Rectal smooth muscle tissue (tissue), 1 donor: Measurements from ENCODE around the gene NRXN2.

Experiments used
- H3K27ac ChIP-seq: one replicate; pipeline ENCODE4 v1.7.0; 2013; ENCODE audit warnings: low read depth, low read length, inconsistent platforms
- H3K27me3 ChIP-seq: one replicate; pipeline ENCODE4 v1.7.0; 2013; ENCODE audit warnings: low read length; ENCODE audit not compliant: control insufficient read depth, insufficient read depth
- H3K36me3 ChIP-seq: one replicate; pipeline ENCODE4 v1.7.0; 2013; ENCODE audit warnings: low read length; ENCODE audit not compliant: control insufficient read depth, insufficient read depth
- H3K4me1 ChIP-seq: one replicate; pipeline ENCODE4 v1.7.0; 2013; ENCODE audit warnings: low read length; ENCODE audit not compliant: control insufficient read depth, insufficient read depth
- H3K4me3 ChIP-seq: one replicate; pipeline ENCODE4 v1.7.0; 2013; ENCODE audit warnings: low read length
- H3K9ac ChIP-seq: one replicate; pipeline ENCODE4 v1.7.0; 2013; ENCODE audit warnings: low read length

The NRXN2 gene

DNA sequence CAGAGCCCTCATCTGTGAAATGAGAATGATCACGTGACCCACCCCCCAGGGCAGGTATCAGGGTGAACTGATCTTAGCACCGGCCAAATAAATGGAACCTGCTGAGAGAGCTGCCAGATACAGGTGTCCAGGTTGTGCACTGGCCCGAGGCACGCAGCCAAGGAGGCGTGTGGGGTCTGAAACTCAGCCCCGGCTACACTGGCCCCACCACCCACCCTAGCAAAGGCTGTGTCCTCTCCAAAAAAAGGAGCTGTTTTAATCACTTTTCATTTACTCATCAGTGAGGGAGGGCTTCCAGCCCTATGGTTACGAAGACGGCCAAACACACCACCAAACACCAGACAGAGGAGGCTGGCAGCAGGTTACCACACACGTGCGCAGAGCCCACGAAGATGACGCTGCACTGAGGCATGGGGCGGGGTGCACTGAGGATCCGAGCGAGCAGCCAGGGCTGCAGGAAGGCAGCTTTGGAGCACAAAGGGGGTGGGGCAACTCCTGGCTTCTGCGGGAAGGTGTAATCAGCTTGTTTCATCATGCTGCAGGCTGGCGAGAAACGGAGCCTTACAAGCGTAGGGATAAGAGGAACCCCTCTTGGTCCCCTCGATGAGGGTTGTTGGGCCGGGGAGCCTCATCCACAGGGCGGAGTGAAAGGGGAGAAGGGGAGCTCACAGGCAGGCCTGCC is 151.4 kb downstream of the NRXN2 start:
- no peak overlapping the region for H3K9ac ChIP-seq
- H3K27ac ChIP-seq = no peak overlapping the region
- no peaks in the 10 kb centered on the region for H3K4me1 ChIP-seq
- no peaks in the 10 kb centered on the region for H3K36me3 ChIP-seq
- no peaks in the 10 kb centered on the region for H3K27me3 ChIP-seq
- no peak overlapping the region for H3K4me3 ChIP-seq

DNA sequence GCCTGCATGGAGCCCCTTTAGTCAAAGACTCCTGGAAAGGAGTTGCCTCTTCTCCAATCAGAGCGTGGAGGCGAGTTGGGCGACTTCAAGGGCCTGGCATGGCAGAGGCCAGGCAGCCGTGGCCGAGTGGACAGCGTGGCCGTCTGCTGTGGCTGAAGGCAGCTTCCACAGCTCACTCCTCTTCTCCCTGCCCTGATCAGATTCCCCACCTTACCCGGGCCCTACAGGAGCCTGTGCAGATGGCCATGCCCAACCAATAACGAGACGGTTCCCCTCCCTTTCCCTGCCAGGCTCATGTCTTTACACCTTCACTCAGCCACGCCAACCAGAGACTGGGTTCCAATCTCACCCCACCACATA is 152.0 kb downstream of the NRXN2 start:
- no peaks in the 10 kb centered on the region for H3K36me3 ChIP-seq
- H3K27me3 ChIP-seq = no peaks in the 10 kb centered on the region
- H3K9ac ChIP-seq = no peak overlapping the region
- H3K4me3 ChIP-seq = no peak overlapping the region
- no peaks in the 10 kb centered on the region for H3K4me1 ChIP-seq
- H3K27ac ChIP-seq = no peak overlapping the region

DNA sequence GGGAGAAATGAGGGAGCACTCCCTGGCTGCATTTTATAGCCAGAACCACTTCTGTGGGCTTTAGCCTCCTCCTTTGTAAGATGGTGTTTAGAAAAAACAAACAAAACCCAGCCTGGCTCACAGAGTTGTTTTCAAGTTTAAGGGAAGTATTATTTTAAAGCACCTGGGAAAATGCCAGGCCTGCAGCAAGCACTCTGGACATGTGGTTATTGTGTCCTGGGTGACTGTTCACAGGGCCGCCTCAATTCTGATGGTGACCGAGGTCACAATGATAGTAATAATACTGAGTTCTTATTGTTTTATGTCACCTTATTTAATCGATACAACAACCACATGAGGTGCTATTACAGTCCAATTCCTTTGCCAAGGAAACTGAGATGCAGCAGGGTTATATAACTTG is 152.7 kb downstream of the NRXN2 start:
- H3K4me3 ChIP-seq = no peak overlapping the region
- H3K4me1 ChIP-seq = no peaks in the 10 kb centered on the region
- no peaks in the 10 kb centered on the region for H3K36me3 ChIP-seq
- H3K27ac ChIP-seq = no peak overlapping the region
- H3K27me3 ChIP-seq = no peaks in the 10 kb centered on the region
- no peak overlapping the region for H3K9ac ChIP-seq

DNA sequence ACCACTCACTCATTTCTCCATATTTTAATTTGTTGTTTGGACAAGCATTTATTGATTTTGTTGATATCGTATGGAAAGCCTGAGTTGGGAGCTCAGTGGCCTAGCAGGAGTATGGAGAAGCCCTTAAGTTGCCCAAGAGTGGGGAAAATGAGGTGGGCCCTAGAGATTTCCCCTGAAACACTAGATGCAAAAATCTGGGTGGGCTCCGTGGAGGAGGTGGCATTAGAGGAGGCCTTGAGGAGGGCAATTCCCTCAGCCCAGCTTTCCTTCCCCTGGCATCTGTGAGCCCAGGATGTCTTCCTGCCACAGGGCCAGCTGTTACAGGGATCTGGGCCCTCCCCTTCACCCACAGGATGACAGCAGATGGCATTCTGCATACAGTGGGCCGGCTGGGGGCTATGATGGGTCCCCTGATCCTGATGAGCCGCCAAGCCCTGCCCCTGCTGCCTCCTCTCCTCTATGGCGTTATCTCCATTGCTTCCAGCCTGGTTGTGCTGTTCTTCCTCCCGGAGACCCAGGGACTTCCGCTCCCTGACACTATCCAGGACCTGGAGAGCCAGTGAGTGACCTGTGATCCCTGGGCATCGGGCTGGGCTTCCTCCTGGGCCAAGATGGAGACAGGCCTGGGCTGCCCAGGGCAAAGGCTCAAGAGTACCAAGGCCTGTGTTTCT is 153.6 kb downstream of the NRXN2 start:
- no peaks in the 10 kb centered on the region for H3K27me3 ChIP-seq
- H3K27ac ChIP-seq = no peak overlapping the region
- H3K9ac ChIP-seq = no peak overlapping the region
- no peaks in the 10 kb centered on the region for H3K4me1 ChIP-seq
- no peak overlapping the region for H3K4me3 ChIP-seq
- no peaks in the 10 kb centered on the region for H3K36me3 ChIP-seq

DNA sequence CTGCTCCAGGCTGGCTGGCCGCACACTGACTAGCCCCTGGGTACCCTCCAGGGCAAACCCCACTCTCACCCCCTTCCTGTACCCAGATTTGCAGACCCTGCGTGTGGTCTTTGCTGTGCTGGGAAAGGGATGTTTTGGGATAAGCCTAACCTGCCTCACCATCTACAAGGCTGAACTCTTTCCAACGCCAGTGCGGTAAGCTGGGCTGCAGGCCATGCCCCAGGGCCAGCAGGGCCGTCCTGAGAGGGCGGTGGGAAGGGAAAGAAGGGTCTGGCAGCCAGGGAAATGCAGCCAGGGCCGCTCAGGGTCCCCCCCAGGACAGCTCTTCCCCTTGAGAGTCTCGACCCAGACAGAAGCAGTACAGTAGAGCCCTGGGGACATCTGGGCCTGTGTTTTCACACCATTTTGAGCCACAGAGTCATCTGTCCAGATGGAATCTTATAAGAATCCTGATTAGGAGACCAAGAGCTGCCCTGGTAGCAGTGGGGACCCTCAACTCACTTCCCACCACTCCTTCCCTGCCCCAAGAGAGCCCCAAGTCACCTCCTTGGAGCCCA is 154.3 kb downstream of the NRXN2 start:
- Histone ChIP-seq H3K27ac (no peak overlapping the region), H3K36me3 (no peaks in the 10 kb centered on the region), H3K9ac (no peak overlapping the region), H3K4me3 (no peak overlapping the region), H3K4me1 (no peaks in the 10 kb centered on the region), H3K27me3 (no peaks in the 10 kb centered on the region)

DNA sequence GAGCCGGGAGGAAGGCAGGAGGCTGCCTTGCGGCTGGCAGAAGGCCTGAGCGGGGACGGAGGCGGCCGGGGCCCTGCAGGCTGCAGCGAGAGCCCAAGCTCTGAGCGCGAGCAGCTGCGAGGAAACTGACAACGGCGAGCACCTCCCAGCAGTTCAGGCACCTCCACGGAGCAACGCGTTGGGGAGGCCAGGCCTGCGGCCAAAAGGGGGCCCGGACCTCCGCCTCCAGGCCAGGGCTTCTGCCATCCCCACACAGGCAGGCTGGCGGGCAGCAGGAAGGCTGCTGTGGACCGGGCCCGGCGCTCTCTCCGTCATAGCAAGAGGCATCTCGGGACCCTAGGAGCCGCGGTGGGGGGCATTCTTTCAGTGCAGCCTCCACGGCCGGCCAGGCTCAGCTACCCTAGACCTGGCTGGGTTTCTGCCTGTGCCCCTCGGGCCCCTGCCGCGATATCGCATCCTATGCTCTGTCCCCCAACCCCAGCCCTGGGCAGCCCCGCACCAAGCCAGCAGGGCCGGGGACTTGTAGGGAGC is 154.9 kb downstream of the NRXN2 start:
- Histone ChIP-seq H3K27ac (no peak overlapping the region), H3K27me3 (no peaks in the 10 kb centered on the region)

DNA sequence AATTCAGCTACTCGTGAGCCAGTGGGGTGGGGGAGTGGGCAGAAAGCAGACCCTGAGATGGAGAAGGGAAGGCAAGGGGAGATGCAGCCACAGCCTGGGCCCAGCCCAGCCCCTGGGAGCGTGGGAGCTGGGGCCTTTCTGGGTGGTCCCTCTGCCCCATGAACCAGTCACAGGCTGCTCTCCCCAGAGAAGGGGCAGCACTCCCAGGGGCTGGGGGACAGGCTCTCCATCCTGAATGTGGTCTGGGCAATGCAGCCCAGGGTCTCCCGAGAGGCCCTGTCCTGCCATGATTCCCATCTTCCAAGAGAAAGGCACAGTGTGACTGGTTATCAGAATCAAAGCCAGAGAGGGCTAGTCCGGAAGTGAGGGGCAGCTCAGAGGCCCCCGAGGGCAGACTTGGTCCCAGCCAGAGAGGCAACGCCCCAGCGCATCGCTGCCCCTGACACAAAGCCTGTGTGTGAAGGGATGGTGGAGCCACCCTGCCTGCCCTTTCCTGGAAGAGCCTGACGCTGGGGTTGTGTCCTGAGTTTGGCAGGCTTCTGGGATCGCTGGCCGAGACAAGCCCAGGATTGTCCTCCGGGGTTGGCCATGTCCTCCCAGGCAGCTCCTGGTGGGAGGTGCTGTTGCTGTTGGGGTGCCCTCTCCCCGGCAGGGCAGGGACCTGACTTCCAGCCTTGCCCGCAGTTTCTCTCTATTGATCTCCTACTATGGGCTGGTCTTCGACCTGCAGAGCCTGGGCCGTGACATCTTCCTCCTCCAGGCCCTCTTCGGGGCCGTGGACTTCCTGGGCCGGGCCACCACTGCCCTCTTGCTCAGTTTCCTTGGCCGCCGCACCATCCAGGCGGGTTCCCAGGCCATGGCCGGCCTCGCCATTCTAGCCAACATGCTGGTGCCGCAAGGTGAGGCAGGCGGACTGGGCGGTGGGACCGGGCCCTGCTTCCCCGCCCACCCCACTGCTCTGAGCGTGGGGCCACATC is 155.8 kb downstream of the NRXN2 start:
- no peak overlapping the region for H3K9ac ChIP-seq
- H3K36me3 ChIP-seq = no peaks in the 10 kb centered on the region
- H3K4me3 ChIP-seq = no peak overlapping the region
- H3K27me3 ChIP-seq = no peaks in the 10 kb centered on the region
- no peak overlapping the region for H3K27ac ChIP-seq
- H3K4me1 ChIP-seq = no peaks in the 10 kb centered on the region

More for the DNA sequence above, 154.9 kb downstream of the NRXN2 start:
- Histone ChIP-seq H3K9ac (no peak overlapping the region), H3K4me3 (no peak overlapping the region), H3K4me1 (no peaks in the 10 kb centered on the region), H3K36me3 (no peaks in the 10 kb centered on the region)

DNA sequence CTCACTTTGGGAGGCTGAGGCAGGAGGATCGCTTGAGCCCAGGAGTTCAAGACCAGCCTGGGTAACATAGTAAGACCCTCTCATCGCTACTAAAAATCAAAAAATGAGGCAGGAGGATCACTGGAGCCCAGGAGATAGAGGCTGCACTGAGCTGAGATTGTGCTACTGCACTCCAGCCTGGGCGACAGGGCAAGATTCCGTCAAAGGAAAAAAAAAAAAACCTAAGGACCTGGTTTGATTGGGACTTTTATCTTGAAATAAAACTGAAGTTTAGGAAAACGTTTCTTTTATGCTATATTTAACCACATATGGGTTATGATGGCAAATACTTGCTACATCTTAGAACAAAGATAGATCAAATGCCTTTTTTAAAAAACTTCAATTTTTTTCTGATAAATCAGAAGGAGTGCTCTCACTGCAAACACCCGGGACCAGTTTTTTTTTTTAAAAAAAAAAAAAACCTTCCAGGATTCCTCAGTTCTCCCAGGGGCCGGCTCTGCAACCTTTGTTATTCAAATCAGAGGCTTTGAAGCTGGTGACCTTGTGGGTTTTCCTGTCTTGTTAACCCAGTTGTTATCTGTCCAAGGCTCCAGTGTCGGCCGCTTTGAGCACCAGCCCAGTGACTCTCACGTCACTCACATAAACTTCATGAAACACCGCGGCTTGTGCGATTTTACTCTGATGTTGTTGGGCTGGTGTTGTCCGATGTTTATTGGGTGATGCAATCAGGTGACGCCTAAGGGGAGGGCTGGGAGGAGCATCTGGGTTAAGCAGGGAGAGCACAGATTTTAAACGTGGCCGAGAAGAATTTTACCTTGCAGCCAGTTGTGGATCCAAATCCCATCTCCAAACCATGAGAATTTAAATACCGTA is 156.7 kb downstream of the NRXN2 start:
- Histone ChIP-seq H3K36me3 (no peaks in the 10 kb centered on the region), H3K27me3 (no peaks in the 10 kb centered on the region), H3K4me3 (no peak overlapping the region), H3K4me1 (no peaks in the 10 kb centered on the region), H3K27ac (no peak overlapping the region), H3K9ac (no peak overlapping the region)

DNA sequence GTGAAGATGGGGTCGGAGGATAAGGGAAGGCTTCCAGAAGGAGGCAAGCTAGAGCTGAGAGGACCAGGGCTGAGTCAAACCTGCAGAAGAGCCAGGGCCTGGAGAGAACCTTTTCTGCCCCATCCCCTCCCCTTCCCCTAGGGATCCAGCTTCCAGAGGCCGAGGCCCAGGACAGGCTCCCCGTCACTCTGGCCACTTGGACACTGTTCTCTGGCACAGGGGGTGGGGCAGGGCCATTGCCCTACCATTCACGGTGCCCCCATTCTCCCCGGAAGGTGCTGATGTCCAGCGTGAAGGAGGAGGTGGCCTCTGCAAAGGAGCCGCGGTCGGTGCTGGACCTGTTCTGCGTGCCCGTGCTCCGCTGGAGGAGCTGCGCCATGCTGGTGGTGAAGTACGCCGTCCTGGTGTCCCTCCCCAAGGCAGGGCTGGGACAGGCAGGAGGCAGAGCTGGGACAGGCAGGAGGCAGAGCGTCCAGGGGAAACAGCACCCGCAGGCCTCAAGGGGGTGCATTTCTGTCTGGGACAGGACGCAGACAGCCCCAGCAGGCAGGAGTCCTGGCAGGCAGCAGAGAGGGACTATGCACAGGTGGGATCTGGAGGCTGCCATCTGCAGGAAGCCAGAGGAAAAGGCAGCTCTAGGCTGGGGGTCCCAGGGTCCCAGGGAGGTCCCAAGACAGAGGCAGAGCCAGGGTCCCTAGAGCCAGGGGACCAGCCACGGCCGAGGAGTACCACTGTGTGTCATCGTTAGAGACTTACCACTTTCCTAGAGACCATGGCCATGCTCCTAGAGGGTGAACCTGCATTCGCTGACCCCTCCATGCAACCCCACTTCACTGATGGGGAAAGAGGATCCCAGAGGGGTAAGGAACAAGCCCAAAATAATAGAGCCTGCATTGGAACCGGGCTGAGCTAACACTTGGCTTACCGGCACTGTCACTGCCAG is 157.8 kb downstream of the NRXN2 start:
- H3K27ac ChIP-seq = no peak overlapping the region
- H3K27me3 ChIP-seq = no peaks in the 10 kb centered on the region

DNA sequence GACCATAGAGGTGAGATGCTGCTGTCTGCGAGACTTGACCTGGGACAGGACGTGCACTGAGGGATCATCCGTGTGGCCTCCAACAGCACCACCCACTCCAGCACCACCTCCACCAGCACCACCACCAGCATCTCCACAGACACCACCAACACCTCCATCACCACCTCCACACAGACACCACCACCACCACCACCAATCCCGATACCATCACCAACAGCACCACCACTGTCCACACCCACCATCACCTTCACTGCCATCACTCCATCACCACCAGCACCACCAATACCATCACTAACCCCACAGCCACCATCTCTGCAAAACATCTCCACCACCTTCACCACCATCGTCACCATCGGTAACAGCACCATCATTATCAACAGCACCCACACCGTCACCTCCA is 158.6 kb downstream of the NRXN2 start:
- H3K4me1 ChIP-seq = no peaks in the 10 kb centered on the region
- H3K4me3 ChIP-seq = no peak overlapping the region
- no peak overlapping the region for H3K27ac ChIP-seq
- no peaks in the 10 kb centered on the region for H3K36me3 ChIP-seq
- H3K9ac ChIP-seq = no peak overlapping the region
- H3K27me3 ChIP-seq = no peaks in the 10 kb centered on the region

More for the DNA sequence above, 157.8 kb downstream of the NRXN2 start:
- no peaks in the 10 kb centered on the region for H3K36me3 ChIP-seq
- no peak overlapping the region for H3K9ac ChIP-seq
- no peak overlapping the region for H3K4me3 ChIP-seq
- H3K4me1 ChIP-seq = no peaks in the 10 kb centered on the region

DNA sequence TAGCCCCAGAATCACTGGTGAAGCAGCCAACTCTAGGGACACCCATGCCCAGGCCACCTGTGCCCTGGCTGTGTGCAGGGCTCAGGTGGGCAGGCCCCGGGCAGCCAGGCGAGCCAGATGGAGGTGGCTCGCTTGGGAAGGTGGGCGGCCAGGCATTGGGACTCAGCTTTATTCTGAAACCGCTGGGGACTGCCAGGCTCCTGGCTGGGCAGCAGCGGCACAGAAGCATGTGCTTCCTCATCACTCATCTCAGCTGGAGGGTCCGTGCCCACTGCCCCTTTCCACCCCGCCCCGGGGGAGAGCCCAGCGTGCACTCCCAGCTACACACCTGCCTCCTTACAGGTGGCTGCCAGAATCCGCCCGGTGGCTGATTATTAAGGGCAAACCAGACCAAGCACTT is 159.0 kb downstream of the NRXN2 start:
- no peaks in the 10 kb centered on the region for H3K27me3 ChIP-seq
- no peak overlapping the region for H3K9ac ChIP-seq
- H3K4me3 ChIP-seq = no peak overlapping the region
- no peaks in the 10 kb centered on the region for H3K36me3 ChIP-seq
- no peaks in the 10 kb centered on the region for H3K4me1 ChIP-seq
- H3K27ac ChIP-seq = no peak overlapping the region
